ENCODE results near the gene SNRK. TPM values are rescaled to one million over a fixed set of nuclear protein-coding genes. Genes with fewer than 3 reads are reported as not detected.

SNRK gene
- total RNA-seq, 6 donors from 2014 or later: 25.1 to 68.5 (median 45.3) TPM

GRCh38 chr3:43281020-43281419, 5.3 kb upstream of the SNRK start:
- DNase-seq: no peak
- ATAC-seq (ENCODE audit: low FRiP score in 2 of 2): no peak
- WGBS, 2 donors: 80 to 86% methylated on average over 2 of the region's 2 CpGs
- TF ChIP-seq, protein P1, sequence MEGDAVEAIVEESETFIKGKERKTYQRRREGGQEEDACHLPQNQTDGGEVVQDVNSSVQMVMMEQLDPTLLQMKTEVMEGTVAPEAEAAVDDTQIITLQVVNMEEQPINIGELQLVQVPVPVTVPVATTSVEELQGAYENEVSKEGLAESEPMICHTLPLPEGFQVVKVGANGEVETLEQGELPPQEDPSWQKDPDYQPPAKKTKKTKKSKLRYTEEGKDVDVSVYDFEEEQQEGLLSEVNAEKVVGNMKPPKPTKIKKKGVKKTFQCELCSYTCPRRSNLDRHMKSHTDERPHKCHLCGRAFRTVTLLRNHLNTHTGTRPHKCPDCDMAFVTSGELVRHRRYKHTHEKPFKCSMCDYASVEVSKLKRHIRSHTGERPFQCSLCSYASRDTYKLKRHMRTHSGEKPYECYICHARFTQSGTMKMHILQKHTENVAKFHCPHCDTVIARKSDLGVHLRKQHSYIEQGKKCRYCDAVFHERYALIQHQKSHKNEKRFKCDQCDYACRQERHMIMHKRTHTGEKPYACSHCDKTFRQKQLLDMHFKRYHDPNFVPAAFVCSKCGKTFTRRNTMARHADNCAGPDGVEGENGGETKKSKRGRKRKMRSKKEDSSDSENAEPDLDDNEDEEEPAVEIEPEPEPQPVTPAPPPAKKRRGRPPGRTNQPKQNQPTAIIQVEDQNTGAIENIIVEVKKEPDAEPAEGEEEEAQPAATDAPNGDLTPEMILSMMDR (IDR thresholded peaks at IDR 0.05): no peak
- TF ChIP-seq POLR2A (IDR thresholded peaks at IDR 0.05) (no peak), POLR2AphosphoS5 (IDR thresholded peaks at IDR 0.05) (no peak)
- H3K27ac ChIP-seq: no peak overlapping the region
- H3K4me1 ChIP-seq: peaks cover 4 to 7% (median 6%) of the 10 kb centered on the region in 4 donors
- H3K27me3 ChIP-seq: no peaks in the 10 kb centered on the region
- no peak overlapping the region for H3K4me3 ChIP-seq
- H3K9me3 ChIP-seq: no peaks in the 10 kb centered on the region
- no peaks in the 10 kb centered on the region for H3K36me3 ChIP-seq

- DNase-seq (no peak), ATAC-seq (ENCODE audit: low FRiP score in 2 of 2) (no peak)
- H3K36me3 ChIP-seq: no peaks in the 10 kb centered on the region
- no peak overlapping the region for H3K27ac ChIP-seq
- no peaks in the 10 kb centered on the region for H3K27me3 ChIP-seq
- no peaks in the 10 kb centered on the region for H3K9me3 ChIP-seq
- WGBS, 2 donors: 70 to 71% methylated on average over 1 of the region's 1 CpG
- no peak for TF ChIP-seq EP300 (IDR thresholded peaks at IDR 0.05)
- TF ChIP-seq, protein P1 (IDR thresholded peaks at IDR 0.05): no peak
- no peak for TF ChIP-seq POLR2AphosphoS5 (IDR thresholded peaks at IDR 0.05)
- no peak for TF ChIP-seq POLR2A (IDR thresholded peaks at IDR 0.05)
- H3K4me1 ChIP-seq: peaks cover 7 to 25% (median 13%) of the 10 kb centered on the region in 4 donors
- no peak overlapping the region for H3K4me3 ChIP-seq
These were observed 2.2 kb upstream of the SNRK start for GRCh38 chr3:43284171-43284570.

- Histone ChIP-seq H3K27me3 (no peaks in the 10 kb centered on the region), H3K9me3 (no peaks in the 10 kb centered on the region), H3K4me3 (peak overlapping the region in 3 of 4 donors; percentile 62 to 71 (median 70)), H3K27ac (peak overlapping the region; percentile 88 to 98 (median 96)), H3K36me3 (no peaks in the 10 kb centered on the region), H3K4me1 (peaks cover 20 to 40% (median 26%) of the 10 kb centered on the region in 4 donors)
- no peak for ATAC-seq (ENCODE audit: low FRiP score in 2 of 2)
- WGBS, 2 donors: 48 to 66% methylated on average over 7 to 11 of the region's 11 CpGs
- TF ChIP-seq POLR2AphosphoS5 (IDR thresholded peaks at IDR 0.05) (no peak), EP300 (IDR thresholded peaks at IDR 0.05) (no peak), POLR2A (IDR thresholded peaks at IDR 0.05) (no peak)
- TF ChIP-seq, protein P1 (IDR thresholded peaks at IDR 0.05): no peak
- no peak for DNase-seq
These were observed 696 bp upstream of the SNRK start for GRCh38 chr3:43285644-43286043.

DNA sequence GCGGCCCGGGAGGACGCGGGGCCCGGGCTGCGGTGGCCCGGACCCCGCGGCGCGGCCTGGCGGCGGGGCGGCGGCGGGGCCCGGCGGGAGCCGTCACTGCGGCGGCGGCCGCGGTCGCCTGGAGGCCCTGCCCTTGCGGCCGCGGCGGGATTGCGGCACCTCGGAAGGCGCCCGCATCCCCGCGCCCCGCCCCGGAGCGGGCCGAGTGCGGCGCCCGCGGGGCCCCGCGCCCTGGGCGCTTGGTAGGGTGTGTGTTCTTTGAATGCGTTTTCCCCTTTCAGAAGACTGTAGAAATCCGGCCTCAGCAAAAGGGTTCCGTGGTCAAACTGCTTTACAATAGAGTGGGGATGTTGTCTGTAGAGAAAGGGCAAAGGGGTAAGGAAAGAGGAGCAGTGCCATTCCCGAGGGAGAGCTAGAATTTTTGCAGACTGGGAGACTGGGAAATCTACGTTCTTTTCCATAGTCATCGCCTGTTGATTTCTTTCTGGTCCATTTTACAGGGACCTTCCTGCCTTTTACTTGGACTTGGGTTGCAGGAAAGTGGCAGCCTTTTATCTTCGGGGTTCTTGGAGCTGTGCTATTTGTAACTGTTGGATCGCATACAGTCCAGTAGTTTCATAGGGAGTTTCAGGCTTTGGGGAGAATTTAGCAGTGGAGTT, 630 bp downstream of the SNRK start:
- DNase-seq (no peak), ATAC-seq (ENCODE audit: low FRiP score in 2 of 2) (peak in 1 of 2 donors; percentile 54)
- H3K27ac ChIP-seq: peak overlapping the region; percentile 88 to 98 (median 96)

More for the DNA sequence above, 630 bp downstream of the SNRK start:
- Histone ChIP-seq H3K9me3 (no peaks in the 10 kb centered on the region), H3K36me3 (no peaks in the 10 kb centered on the region), H3K4me1 (peaks cover 32 to 53% (median 38%) of the 10 kb centered on the region in 4 donors), H3K27me3 (no peaks in the 10 kb centered on the region), H3K4me3 (peak overlapping the region; percentile 55 to 71 (median 66))
- TF ChIP-seq, protein P1 (IDR thresholded peaks at IDR 0.05): no peak
- TF ChIP-seq EP300 (IDR thresholded peaks at IDR 0.05) (no peak), POLR2AphosphoS5 (IDR thresholded peaks at IDR 0.05) (no peak), POLR2A (IDR thresholded peaks at IDR 0.05) (no peak)
- WGBS, 2 donors: 0 to 1% methylated on average over 9 to 26 of the region's 54 CpGs
